ENCODE results near the gene PLXNB3. TPM values are rescaled to one million over a fixed set of nuclear protein-coding genes. Genes with fewer than 3 reads are reported as not detected.
A peak's percentile ranks its signal among the peaks of the same experiment; 100 is the strongest.

PLXNB3 gene
- total RNA-seq, 1 donor from 2014 or later = 3.3 TPM

- H3K9me3 ChIP-seq = no peaks in the 10 kb centered on the region
- no peaks in the 10 kb centered on the region for H3K4me1 ChIP-seq
- DNase-seq (peak; percentile 37), ATAC-seq (no peak)
- no peaks in the 10 kb centered on the region for H3K27me3 ChIP-seq
- H3K4me3 ChIP-seq = no peak overlapping the region
- H3K36me3 ChIP-seq = no peaks in the 10 kb centered on the region
- H3K27ac ChIP-seq = no peak overlapping the region
- TF ChIP-seq CTCF (IDR thresholded peaks at IDR 0.05) = no peak
- intact Hi-C loops (cut with DNase I) = loop anchor here (10.0 kb wide), 1 partner anchor 185 kb away; no protein-coding TSS in a partner anchor
Measured at GRCh38 chrX:153769865-153770600, 6.0 kb downstream of the PLXNB3 start.

- intact Hi-C loops (cut with DNase I) = no loop called here
- DNase-seq = no peak
- no peak for TF ChIP-seq CTCF (IDR thresholded peaks at IDR 0.05)
- Histone ChIP-seq H3K4me1 (no peaks in the 10 kb centered on the region), H3K4me3 (no peak overlapping the region), H3K36me3 (no peaks in the 10 kb centered on the region), H3K9me3 (no peaks in the 10 kb centered on the region), H3K27ac (no peak overlapping the region), H3K27me3 (no peaks in the 10 kb centered on the region)
- ATAC-seq = no peak
Measured at GRCh38 chrX:153770601-153771414, 6.8 kb downstream of the PLXNB3 start.

DNA sequence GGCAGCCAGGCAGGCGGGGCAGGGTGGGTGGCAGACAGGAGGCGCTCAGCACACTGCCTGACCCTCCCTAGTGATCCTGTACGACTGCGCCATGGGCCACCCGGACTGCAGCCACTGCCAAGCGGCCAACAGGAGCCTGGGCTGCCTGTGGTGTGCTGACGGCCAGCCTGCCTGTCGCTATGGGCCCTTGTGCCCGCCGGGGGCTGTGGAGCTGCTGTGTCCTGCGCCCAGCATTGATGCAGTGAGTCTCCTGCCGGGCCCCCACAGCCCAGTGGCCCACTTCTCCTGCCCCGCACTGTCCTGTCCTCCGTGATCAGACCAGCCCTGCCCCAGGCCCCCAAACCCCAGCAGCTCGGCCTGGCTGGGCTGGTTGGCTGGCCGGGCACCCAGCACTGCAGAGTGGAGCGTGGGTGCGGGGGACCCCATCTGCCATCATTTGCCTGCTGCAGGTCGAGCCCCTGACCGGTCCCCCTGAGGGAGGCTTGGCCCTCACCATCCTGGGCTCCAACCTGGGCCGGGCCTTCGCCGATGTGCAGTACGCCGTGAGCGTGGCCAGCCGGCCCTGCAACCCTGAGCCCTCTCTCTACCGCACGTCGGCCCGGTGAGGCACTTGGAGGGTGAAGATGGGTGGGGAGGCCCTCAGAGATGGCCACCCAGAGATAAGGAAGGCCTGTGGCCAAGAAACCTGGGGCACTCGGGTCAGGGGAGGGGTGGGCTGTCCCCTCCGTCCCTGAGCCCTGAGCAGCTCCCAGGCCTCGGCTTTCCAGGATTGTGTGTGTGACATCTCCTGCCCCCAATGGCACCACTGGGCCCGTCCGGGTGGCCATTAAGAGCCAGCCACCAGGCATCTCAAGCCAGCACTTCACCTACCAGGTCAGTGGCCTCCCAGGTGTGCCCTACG, 7.6 kb downstream of the PLXNB3 start:
- no peak for TF ChIP-seq CTCF (IDR thresholded peaks at IDR 0.05)
- intact Hi-C loops (cut with DNase I) = no loop called here
- ATAC-seq (no peak), DNase-seq (peak; percentile 49)
- H3K36me3 ChIP-seq = no peaks in the 10 kb centered on the region
- no peak overlapping the region for H3K4me3 ChIP-seq
- no peaks in the 10 kb centered on the region for H3K27me3 ChIP-seq
- no peak overlapping the region for H3K27ac ChIP-seq
- no peaks in the 10 kb centered on the region for H3K9me3 ChIP-seq
- H3K4me1 ChIP-seq = no peaks in the 10 kb centered on the region

GRCh38 chrX:153772316-153773217, 8.5 kb downstream of the PLXNB3 start:
- Histone ChIP-seq H3K27ac (no peak overlapping the region), H3K27me3 (no peaks in the 10 kb centered on the region), H3K36me3 (no peaks in the 10 kb centered on the region), H3K4me3 (no peak overlapping the region), H3K4me1 (no peaks in the 10 kb centered on the region), H3K9me3 (no peaks in the 10 kb centered on the region)
- ATAC-seq = no peak
- intact Hi-C loops (cut with DNase I) = no loop called here
- DNase-seq = peak; percentile 35
- no peak for TF ChIP-seq CTCF (IDR thresholded peaks at IDR 0.05)

DNA sequence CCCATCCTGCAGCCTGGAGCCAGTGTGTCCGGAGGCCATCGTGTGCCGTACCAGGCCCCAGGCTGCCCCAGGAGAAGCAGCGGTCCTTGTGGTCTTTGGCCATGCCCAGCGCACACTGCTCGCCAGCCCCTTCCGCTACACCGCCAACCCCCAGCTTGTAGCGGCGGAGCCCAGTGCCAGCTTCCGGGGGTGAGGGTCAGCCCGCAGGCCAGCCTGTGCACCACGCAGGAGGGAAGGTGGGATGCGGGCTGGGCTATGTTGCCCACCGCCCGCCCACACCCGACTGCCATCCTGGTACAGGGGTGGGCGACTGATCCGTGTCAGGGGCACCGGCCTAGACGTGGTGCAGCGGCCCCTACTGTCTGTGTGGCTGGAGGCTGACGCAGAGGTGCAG, 9.2 kb downstream of the PLXNB3 start:
- Histone ChIP-seq H3K4me1 (no peaks in the 10 kb centered on the region), H3K4me3 (no peak overlapping the region), H3K27me3 (no peaks in the 10 kb centered on the region), H3K27ac (no peak overlapping the region), H3K9me3 (no peaks in the 10 kb centered on the region), H3K36me3 (no peaks in the 10 kb centered on the region)
- TF ChIP-seq CTCF (IDR thresholded peaks at IDR 0.05) = no peak
- DNase-seq = no peak
- ATAC-seq = no peak
- intact Hi-C loops (cut with DNase I) = no loop called here
